Retina (tissue), 1 donor: Measurements from ENCODE around the gene CLPX.
"Not testable (repeated sequence)": the region's sequence is repeated elsewhere in the genome, so short reads cannot be mapped to it uniquely, and the experiment has no call there.

Source experiments
- DNase-seq: peaks from one replicate; pipeline ENCODE4 v3.0.0-alpha.2; 2016

Gene CLPX

GRCh38 chr15:65100442-65100841 lies 84.7 kb downstream of the CLPX start:
- no peak for DNase-seq

DNA sequence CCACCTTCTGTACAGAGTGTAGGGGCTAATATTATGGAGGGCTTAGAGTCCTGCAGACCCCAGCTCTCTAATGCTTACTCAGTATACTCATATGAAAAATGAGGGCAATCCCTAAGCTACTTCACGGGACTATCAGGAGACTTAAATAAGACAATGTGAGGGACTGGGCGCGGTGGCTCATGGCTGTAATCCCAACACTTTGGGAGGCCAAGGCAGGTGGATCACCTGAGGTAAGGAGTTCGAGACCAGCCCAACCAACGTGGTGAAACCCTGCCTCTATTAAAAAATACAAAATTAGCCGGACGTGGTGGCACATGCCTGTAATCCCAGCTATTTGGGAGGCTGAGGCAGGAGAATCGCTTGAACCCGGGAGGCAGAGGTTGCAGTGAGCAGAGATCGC lies 85.3 kb downstream of the CLPX start:
- not testable (repeated sequence) for DNase-seq

DNA sequence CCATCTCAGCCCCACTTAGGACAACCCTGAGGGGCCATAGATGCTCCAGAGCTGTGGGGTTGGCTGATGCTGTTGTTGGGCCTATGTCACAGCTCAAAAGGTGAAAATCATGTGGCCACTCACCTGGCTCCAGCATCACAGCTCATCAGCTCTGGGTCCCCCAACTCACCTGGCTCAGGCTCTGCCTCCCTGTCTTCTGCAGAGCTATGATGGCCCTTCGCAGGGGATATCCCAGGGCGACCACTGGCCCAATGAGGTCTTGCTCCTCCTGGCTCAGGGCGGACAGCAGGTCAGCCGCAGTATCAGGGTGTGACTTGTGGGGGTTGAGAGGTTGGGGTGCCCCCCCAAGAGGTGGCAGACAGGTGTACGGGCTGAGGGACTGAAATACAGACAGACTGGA lies 85.8 kb downstream of the CLPX start:
- no peak for DNase-seq
